Hematopoietic multipotent progenitor cell (in vitro differentiated cells): Measurements from ENCODE around the gene KRTAP5-5. TPM values are rescaled to one million over a fixed set of nuclear protein-coding genes. Genes with fewer than 3 reads are reported as not detected.

ENCODE experiments used
- DNase-seq, 3 donors: peaks; one replicate each; pipeline ENCODE4 v3.0.0-alpha.2; 2011 to 2015; ENCODE audit warnings: low read depth in 2 of 3, low spot score in 2 of 3
- total RNA-seq: library from RNA; depleted of rRNA; stranded (reverse); fragments of >200 nt; gene quantifications from one replicate; pipeline ENCODE4 v1.2.3, GENCODE V29; 2012

The KRTAP5-5 gene
- total RNA-seq, 1 donor = not detected

- DNase-seq = no peak
These were observed 44.0 kb downstream of the KRTAP5-5 start for GRCh38 chr11:1673446-1674172.

DNA sequence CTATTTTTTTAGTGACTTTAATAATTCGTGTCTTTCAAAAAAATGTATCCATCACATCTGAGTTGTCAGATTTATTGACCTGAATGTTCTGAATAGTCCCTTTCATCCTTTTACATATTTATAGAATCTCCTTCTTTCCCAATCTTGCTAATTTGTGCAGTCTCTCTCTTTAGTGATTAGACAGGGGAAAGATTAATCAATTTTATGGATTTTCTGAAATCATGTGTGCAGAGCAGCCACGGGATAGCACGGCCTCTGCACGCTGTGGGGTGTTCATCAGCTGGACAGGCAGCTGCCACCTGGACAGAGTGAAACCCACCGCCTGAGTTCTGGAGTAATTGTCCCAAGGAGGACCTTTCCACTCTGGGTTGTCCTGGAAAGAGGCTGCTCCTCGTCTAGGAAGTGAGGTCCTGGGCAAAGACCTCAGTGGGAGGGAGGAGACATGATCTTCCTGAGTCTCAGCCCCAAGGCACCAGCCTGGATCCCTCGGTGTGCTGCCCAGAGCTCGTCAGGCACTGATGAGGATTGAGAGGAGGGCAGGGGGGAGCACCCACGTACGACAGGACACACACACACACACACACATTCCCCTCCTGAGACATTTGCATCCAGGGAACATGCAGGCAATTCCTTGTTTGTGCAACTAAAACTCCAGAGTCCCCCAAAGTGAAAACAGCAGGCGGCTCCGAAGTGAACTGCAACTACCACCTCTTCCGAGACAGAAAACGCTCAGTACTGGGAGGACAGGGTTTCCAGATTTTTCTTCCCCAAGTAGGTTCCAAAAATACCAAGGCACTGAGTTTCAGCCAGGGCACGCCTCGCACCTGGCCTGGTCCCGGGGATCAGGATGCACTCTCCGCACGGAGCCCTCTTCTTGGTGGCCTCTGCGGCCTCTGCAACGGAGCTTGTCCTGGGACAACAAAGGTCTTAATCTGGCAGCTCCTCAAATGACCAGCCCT, 44.9 kb downstream of the KRTAP5-5 start:
- DNase-seq = no peak

DNA sequence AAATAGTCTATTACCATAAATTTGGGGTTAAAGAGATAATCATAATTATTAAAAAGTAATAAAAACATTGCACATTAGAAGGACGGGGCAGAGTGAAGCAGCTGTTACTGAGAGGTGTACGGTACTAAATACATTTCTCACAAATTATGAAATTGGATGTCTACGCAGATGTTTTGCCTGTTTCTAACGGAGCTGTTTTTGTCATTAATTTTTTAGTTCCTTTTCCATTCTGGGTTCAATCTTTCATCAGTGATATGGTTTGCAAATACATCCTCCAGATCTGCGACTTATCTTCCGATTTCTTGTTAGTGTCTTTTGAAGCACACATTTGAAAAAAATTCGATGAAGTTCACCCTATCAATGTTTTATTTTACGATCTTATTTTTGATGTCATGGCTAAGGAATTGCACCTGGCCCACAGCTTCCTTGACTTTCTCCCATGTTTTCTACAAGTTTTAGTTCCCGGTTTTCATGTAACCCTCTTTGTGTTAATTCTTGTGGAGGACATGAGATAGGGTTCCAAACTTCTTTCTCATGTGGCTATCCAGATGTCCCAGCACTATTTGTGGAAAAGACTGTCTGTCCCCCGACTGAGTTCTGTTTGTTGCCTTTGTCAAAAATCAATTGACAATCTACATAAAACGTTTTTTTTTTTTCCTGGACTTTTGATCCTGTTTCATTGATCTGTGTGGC, 46.1 kb downstream of the KRTAP5-5 start:
- no peak for DNase-seq

GRCh38 chr11:1676229-1676740, 46.7 kb downstream of the KRTAP5-5 start:
- no peak for DNase-seq

- no peak for DNase-seq
These were observed 50.3 kb downstream of the KRTAP5-5 start for GRCh38 chr11:1679881-1680280.

Other genes with a start within 250 kb of the KRTAP5-5 start
- 4.0 TPM for gene BRSK2, start 239.8 kb upstream of the KRTAP5-5 start, total RNA-seq
- gene MOB2, start 143.0 kb upstream of the KRTAP5-5 start, total RNA-seq = 54.9 TPM
- 1.1 TPM for gene DUSP8, start 57.5 kb upstream of the KRTAP5-5 start, total RNA-seq
- not detected for gene KRTAP5-1, start 44.5 kb upstream of the KRTAP5-5 start, total RNA-seq
- gene KRTAP5-2, start 31.5 kb upstream of the KRTAP5-5 start, total RNA-seq = not detected
- not detected for gene KRTAP5-3, start 21.3 kb upstream of the KRTAP5-5 start, total RNA-seq
- gene KRTAP5-4, start 7.6 kb upstream of the KRTAP5-5 start, total RNA-seq = not detected
- not detected for gene KRTAP5-6, start 67.4 kb downstream of the KRTAP5-5 start, total RNA-seq
- 1.1 TPM for gene IFITM10, start 120.8 kb downstream of the KRTAP5-5 start, total RNA-seq
- 259 TPM for gene CTSD, start 134.2 kb downstream of the KRTAP5-5 start, total RNA-seq
- gene SYT8, start 205.2 kb downstream of the KRTAP5-5 start, total RNA-seq = not detected
- gene TNNI2, start 209.2 kb downstream of the KRTAP5-5 start, total RNA-seq = 1.3 TPM
- 79.4 TPM for gene LSP1, start 223.3 kb downstream of the KRTAP5-5 start, total RNA-seq